GM19328 (cell line): ENCODE data around the gene ATOSA.

Experiments used
- ATAC-seq: cut with Tn5 transposase; IDR thresholded peaks from one replicate; pipeline ENCODE4 v1.9.1; 2021; ENCODE audit warnings: mild to moderate bottlenecking, moderate library complexity; ENCODE audit not compliant: unreplicated experiment

Gene ATOSA

GRCh38 chr15:52652286-52652685 is 26.9 kb downstream of the ATOSA start:
- ATAC-seq: no peak

DNA sequence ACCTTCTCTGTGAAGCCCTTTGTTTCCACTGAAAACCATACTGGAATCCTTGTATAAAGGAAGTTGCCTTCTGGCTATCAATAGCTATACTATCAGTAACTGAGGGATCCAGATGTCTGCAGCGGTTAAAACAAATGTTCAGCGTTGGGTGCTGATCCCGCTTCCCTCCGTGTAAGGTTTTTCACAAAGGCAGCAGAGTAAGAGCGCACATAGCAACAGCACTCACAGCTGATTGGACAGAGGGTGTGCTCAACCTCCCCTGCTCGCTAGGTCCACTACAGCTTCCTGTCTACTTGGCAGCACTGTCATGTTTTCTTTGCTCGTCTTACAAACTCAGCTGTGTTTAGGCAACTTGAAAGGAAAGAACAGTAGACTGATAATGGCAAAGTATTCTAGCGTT is 27.3 kb downstream of the ATOSA start:
- peak; percentile 91 for ATAC-seq

DNA sequence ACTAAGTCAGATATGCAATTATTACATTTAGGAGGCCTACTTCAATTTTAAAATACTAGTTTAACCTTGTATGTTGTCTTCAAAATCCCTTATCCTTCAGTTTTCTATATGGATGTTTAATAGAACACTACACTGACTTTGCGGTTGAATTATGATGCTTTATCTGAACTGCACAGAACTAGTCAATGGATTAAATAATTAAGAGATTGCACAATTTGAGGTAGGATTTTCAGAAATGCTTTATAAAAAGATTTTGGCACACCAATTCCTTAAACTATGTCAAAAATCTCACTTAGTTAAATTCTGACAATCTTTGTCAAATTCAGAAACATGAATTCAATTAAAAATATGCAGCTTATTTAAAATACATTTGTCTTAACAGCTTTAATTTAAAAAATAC is 28.1 kb downstream of the ATOSA start:
- ATAC-seq: no peak

DNA sequence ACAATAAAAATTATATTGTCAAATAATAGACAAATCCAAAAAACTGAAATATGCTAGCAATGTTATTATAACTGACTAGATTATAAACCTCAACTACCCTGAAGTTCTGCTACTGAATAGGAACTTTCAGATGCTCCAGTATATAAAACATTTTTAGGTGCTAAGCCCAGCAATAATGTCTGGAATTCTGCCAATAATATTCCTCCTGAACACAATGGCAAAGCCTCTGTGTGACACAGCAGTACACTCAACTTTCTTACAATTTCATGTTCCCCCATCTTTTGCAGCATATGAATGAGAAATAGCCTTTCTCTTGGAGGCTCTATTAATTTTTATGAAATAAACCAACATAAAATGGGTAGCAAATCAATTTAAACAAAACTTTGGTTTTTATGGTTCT is 29.5 kb downstream of the ATOSA start:
- no peak for ATAC-seq

GRCh38 chr15:52645916-52646315 is 33.3 kb downstream of the ATOSA start:
- no peak for ATAC-seq

GRCh38 chr15:52642386-52643361 is 36.5 kb downstream of the ATOSA start:
- no peak for ATAC-seq

GRCh38 chr15:52636459-52636858 is 42.7 kb downstream of the ATOSA start:
- ATAC-seq: no peak

- no peak for ATAC-seq
Measured at GRCh38 chr15:52635908-52636307, 43.3 kb downstream of the ATOSA start.
